Vagina (tissue), 2 donors: ENCODE data around the gene SCARB1. TPM values are rescaled to one million over a fixed set of nuclear protein-coding genes. Genes with fewer than 3 reads are reported as not detected.

Experiments
- DNase-seq, 2 donors: peaks; one replicate each; pipeline ENCODE4 v3.0.0-alpha.2; 2017; ENCODE audit errors: extremely low spot score in 2 of 2
- H3K27ac ChIP-seq: fragments of 200-600 bp; sonication (generic); one replicate; pipeline ENCODE4 v1.5.1; 2019
- H3K27me3 ChIP-seq: fragments of 200-600 bp; sonication (generic); one replicate; pipeline ENCODE4 v1.5.1; 2019
- H3K36me3 ChIP-seq, 2 donors: fragments of 200-600 bp; sonication (generic); one replicate each; pipeline ENCODE4 v1.5.1; 2017 to 2019
- H3K4me1 ChIP-seq: fragments of 200-600 bp; sonication (generic); one replicate; pipeline ENCODE4 v1.5.1; 2019
- H3K4me3 ChIP-seq, 2 donors: fragments of 200-600 bp; sonication (generic); 1 replicate in 1 of 2; 2 replicates in 1 of 2; pipeline ENCODE4 v1.5.1; 2016 to 2019
- H3K9me3 ChIP-seq: fragments of 200-600 bp; sonication (generic); one replicate; pipeline ENCODE4 v1.5.1; 2019
- CTCF ChIP-seq, 3 experiments: fragments of 450-650 bp in 2 of 3; fragments of 200-600 bp in 1 of 3; sonication (generic) in 1 of 3; IDR thresholded peaks; one replicate each; pipeline ENCODE4 v1.5.1; 2017 to 2019; ENCODE audit warnings: antibody characterized with exemption in 3 of 3, mild to moderate bottlenecking in 2 of 3, moderate library complexity in 2 of 3
- POLR2A ChIP-seq, 2 donors: fragments of 450-650 bp; IDR thresholded peaks; one replicate each; pipeline ENCODE4 v1.6.1; 2017; ENCODE audit warnings: antibody characterized with exemption in 2 of 2, mild to moderate bottlenecking in 2 of 2, moderate library complexity in 2 of 2
- POLR2AphosphoS5 ChIP-seq, 2 donors: sonication (generic); formaldehyde crosslinking; IDR thresholded peaks; one replicate each; pipeline ENCODE4 v1.9.0; 2017; ENCODE audit warnings: antibody characterized with exemption in 2 of 2, mild to moderate bottlenecking in 2 of 2, low read depth in 1 of 2; ENCODE audit not compliant: insufficient read depth in 1 of 2
- intact Hi-C: fragments of 100-400 bp; cut with DNase I; formaldehyde crosslinking; loops from one replicate; pipeline ENCODE4 v1.15.1; 2023
- total RNA-seq: library from RNA; depleted of rRNA; stranded (reverse); fragments of >200 nt; gene quantifications from one replicate; pipeline ENCODE4 v1.2.3, GENCODE V29; 2016

SCARB1 gene
- total RNA-seq, 1 donor from 2014 or later: 20.6 TPM

GRCh38 chr12:124762791-124763593 is 100.7 kb downstream of the SCARB1 start:
- DNase-seq: no peak
- no peak for TF ChIP-seq CTCF (IDR thresholded peaks at IDR 0.05)
- TF ChIP-seq POLR2AphosphoS5 (IDR thresholded peaks at IDR 0.05; ENCODE audit: insufficient read depth in 1 of 2, low read depth in 1 of 2): no peak
- no peak for TF ChIP-seq POLR2A (IDR thresholded peaks at IDR 0.05)
- Histone ChIP-seq H3K27ac (no peak overlapping the region), H3K27me3 (no peaks in the 10 kb centered on the region), H3K4me1 (peaks cover 26% of the 10 kb centered on the region), H3K9me3 (no peaks in the 10 kb centered on the region), H3K36me3 (no peaks in the 10 kb centered on the region), H3K4me3 (no peak overlapping the region)
- intact Hi-C loops: loop anchor here (10.0 kb wide), 2 partner anchors 48 to 88 kb away; no protein-coding TSS in a partner anchor

- Histone ChIP-seq H3K4me3 (no peak overlapping the region), H3K27ac (no peak overlapping the region), H3K9me3 (no peaks in the 10 kb centered on the region), H3K36me3 (no peaks in the 10 kb centered on the region), H3K27me3 (no peaks in the 10 kb centered on the region), H3K4me1 (peaks cover 25% of the 10 kb centered on the region)
- DNase-seq: no peak
- no peak for TF ChIP-seq CTCF (IDR thresholded peaks at IDR 0.05)
- no peak for TF ChIP-seq POLR2A (IDR thresholded peaks at IDR 0.05)
- TF ChIP-seq POLR2AphosphoS5 (IDR thresholded peaks at IDR 0.05; ENCODE audit: insufficient read depth in 1 of 2, low read depth in 1 of 2): no peak
- intact Hi-C loops: loop anchor here (10.0 kb wide), 2 partner anchors 48 to 88 kb away; no protein-coding TSS in a partner anchor
Measured at GRCh38 chr12:124762384-124762783, 101.3 kb downstream of the SCARB1 start.

GRCh38 chr12:124761871-124762270 is 101.8 kb downstream of the SCARB1 start:
- no peaks in the 10 kb centered on the region for H3K9me3 ChIP-seq
- H3K36me3 ChIP-seq: no peaks in the 10 kb centered on the region
- H3K4me3 ChIP-seq: no peak overlapping the region
- peaks cover 21% of the 10 kb centered on the region for H3K4me1 ChIP-seq
- TF ChIP-seq POLR2A (IDR thresholded peaks at IDR 0.05) (no peak), POLR2AphosphoS5 (IDR thresholded peaks at IDR 0.05; ENCODE audit: insufficient read depth in 1 of 2, low read depth in 1 of 2) (no peak), CTCF (IDR thresholded peaks at IDR 0.05) (no peak)
- intact Hi-C loops: loop anchor here (10.0 kb wide), 2 partner anchors 47 to 87 kb away; no protein-coding TSS in a partner anchor
- no peak for DNase-seq
- no peaks in the 10 kb centered on the region for H3K27me3 ChIP-seq
- H3K27ac ChIP-seq: no peak overlapping the region

GRCh38 chr12:124761056-124761455 is 102.6 kb downstream of the SCARB1 start:
- DNase-seq: no peak
- Histone ChIP-seq H3K27ac (no peak overlapping the region), H3K4me3 (no peak overlapping the region), H3K27me3 (no peaks in the 10 kb centered on the region), H3K4me1 (peaks cover 21% of the 10 kb centered on the region), H3K9me3 (no peaks in the 10 kb centered on the region), H3K36me3 (no peaks in the 10 kb centered on the region)
- intact Hi-C loops: loop anchor here (10.0 kb wide), 2 partner anchors 46 to 86 kb away; no protein-coding TSS in a partner anchor
- TF ChIP-seq POLR2AphosphoS5 (IDR thresholded peaks at IDR 0.05; ENCODE audit: insufficient read depth in 1 of 2, low read depth in 1 of 2) (no peak), POLR2A (IDR thresholded peaks at IDR 0.05) (no peak), CTCF (IDR thresholded peaks at IDR 0.05) (no peak)

- Histone ChIP-seq H3K4me1 (peaks cover 21% of the 10 kb centered on the region), H3K27ac (no peak overlapping the region), H3K9me3 (no peaks in the 10 kb centered on the region), H3K36me3 (no peaks in the 10 kb centered on the region), H3K27me3 (no peaks in the 10 kb centered on the region), H3K4me3 (no peak overlapping the region)
- intact Hi-C loops: loop anchor here (10.0 kb wide), 2 partner anchors 46 to 86 kb away; no protein-coding TSS in a partner anchor
- no peak for TF ChIP-seq POLR2AphosphoS5 (IDR thresholded peaks at IDR 0.05; ENCODE audit: insufficient read depth in 1 of 2, low read depth in 1 of 2)
- TF ChIP-seq CTCF (IDR thresholded peaks at IDR 0.05): no peak
- TF ChIP-seq POLR2A (IDR thresholded peaks at IDR 0.05): no peak
- no peak for DNase-seq
Measured at GRCh38 chr12:124760560-124760959, 103.1 kb downstream of the SCARB1 start.
